ENCODE data around the gene GARIN5A.

GARIN5A gene
- total RNA-seq: 0.15 to 0.46 (median 0.31) reads per million in 4 donors

GRCh38 chr19:50476224-50476906, at the start of gene GARIN5A, which contains the start of gene EMC10:
GARIN5A (minus strand) TSS chr19:50476848; CDS start chr19:50476388, 460 bp downstream.
EMC10 (plus strand) TSS chr19:50476507; CDS start chr19:50476545, 38 bp downstream.
- DNase-seq: peak; percentile 89 to 95 (median 91)

GRCh38 chr19:50522881-50523280, 46.2 kb upstream of the GARIN5A start:
- no peak for DNase-seq

GRCh38 chr19:50520822-50521465, 44.3 kb upstream of the GARIN5A start:
- no peak for DNase-seq

GRCh38 chr19:50519006-50519575, 42.4 kb upstream of the GARIN5A start:
- DNase-seq: no peak

GRCh38 chr19:50518091-50519005, 41.7 kb upstream of the GARIN5A start:
- no peak for DNase-seq

- no peak for DNase-seq
These were observed 41.0 kb upstream of the GARIN5A start for GRCh38 chr19:50517704-50518075.

GRCh38 chr19:50516964-50517703, 40.5 kb upstream of the GARIN5A start:
- DNase-seq: no peak

GRCh38 chr19:50516456-50516855, 39.8 kb upstream of the GARIN5A start:
- no peak for DNase-seq

- no peak for DNase-seq
These were observed 38.5 kb upstream of the GARIN5A start for GRCh38 chr19:50515168-50515561.

- no peak for DNase-seq
These were observed 37.9 kb upstream of the GARIN5A start for GRCh38 chr19:50514346-50515167.

- no peak for DNase-seq
These were observed 37.2 kb upstream of the GARIN5A start, which contains the start of gene ASPDH for GRCh38 chr19:50513746-50514345. ASPDH (minus strand) TSS chr19:50513913; CDS start chr19:50513823, 90 bp downstream.

GRCh38 chr19:50512999-50513745, 36.5 kb upstream of the GARIN5A start:
- DNase-seq: no peak

- no peak for DNase-seq
These were observed 35.7 kb upstream of the GARIN5A start for GRCh38 chr19:50512112-50512998.

GRCh38 chr19:50511069-50511822, 34.6 kb upstream of the GARIN5A start, which contains the start of gene JOSD2:
JOSD2 (minus strand) TSS chr19:50511191; CDS start chr19:50510431, 760 bp downstream.
- peak; percentile 93 to 100 (median 96) for DNase-seq

GRCh38 chr19:50510700-50511068, 34.0 kb upstream of the GARIN5A start:
- no peak for DNase-seq

- DNase-seq: no peak
These were observed 33.5 kb upstream of the GARIN5A start for GRCh38 chr19:50510121-50510670.

- DNase-seq: no peak
These were observed 32.7 kb upstream of the GARIN5A start for GRCh38 chr19:50509366-50509765.

GRCh38 chr19:50508843-50509190, 32.2 kb upstream of the GARIN5A start:
- no peak for DNase-seq
